Tibial nerve (tissue), 4 donors: ENCODE results near the gene EP400. TPM values are rescaled to one million over a fixed set of nuclear protein-coding genes. Genes with fewer than 3 reads are reported as not detected.

Source experiments
- DNase-seq, 2 donors: peaks; one replicate each; pipeline ENCODE4 v3.0.0-alpha.2; 2019; ENCODE audit warnings: low spot score in 2 of 2
- H3K27ac ChIP-seq, 4 donors: fragments of 200-600 bp; sonication (generic) in 3 of 4; one replicate each; pipeline ENCODE4 v1.5.1; 2017 to 2019; ENCODE audit warnings: mild to moderate bottlenecking in 1 of 4
- H3K27me3 ChIP-seq, 2 donors: fragments of 200-600 bp; sonication (generic) in 1 of 2; one replicate each; pipeline versions ENCODE4 v1.5.1 to v1.6.0; 2017 to 2019
- H3K36me3 ChIP-seq, 3 donors: fragments of 200-600 bp; sonication (generic); one replicate each; pipeline ENCODE4 v1.5.1; 2018 to 2019
- H3K4me1 ChIP-seq, 4 donors: fragments of 200-600 bp; sonication (generic) in 3 of 4; one replicate each; pipeline ENCODE4 v1.5.1; 2017 to 2019
- H3K4me3 ChIP-seq, 4 donors: fragments of 200-600 bp; sonication (generic) in 3 of 4; one replicate each; pipeline ENCODE4 v1.5.1; 2017 to 2019; ENCODE audit warnings: mild to moderate bottlenecking in 1 of 4, moderate library complexity in 1 of 4
- H3K9me3 ChIP-seq, 4 donors: fragments of 200-600 bp; sonication (generic) in 3 of 4; one replicate each; pipeline ENCODE4 v1.5.1; 2017 to 2019
- EP300 ChIP-seq, 2 donors: sonication (generic); formaldehyde crosslinking; IDR thresholded peaks; one replicate each; pipeline ENCODE4 v1.6.1; 2017; ENCODE audit warnings: antibody characterized with exemption in 2 of 2, mild to moderate bottlenecking in 1 of 2
- POLR2A ChIP-seq, 2 donors: fragments of 450-650 bp; IDR thresholded peaks; one replicate each; pipeline ENCODE4 v1.6.1; 2017; ENCODE audit warnings: antibody characterized with exemption in 2 of 2, mild to moderate bottlenecking in 2 of 2, moderate library complexity in 2 of 2
- WGBS, 2 donors: methylation state at CpG; one replicate each; pipeline ENCODE4 v1.1.5; 2018; 5-methylcytosine and 5-hydroxymethylcytosine counted together
- total RNA-seq, 4 donors: library from RNA; depleted of rRNA; stranded (reverse); fragments of >200 nt; gene quantifications; one replicate each; pipeline ENCODE4 v1.1.0, GENCODE V29; 2016
- TF ChIP-seq, protein P1 (sequence below), 5 experiments: fragments of 200-600 bp in 3 of 5; fragments of 450-650 bp in 2 of 5; sonication (generic) in 3 of 5; IDR thresholded peaks; one replicate each; pipeline ENCODE4 v1.5.1; 2016 to 2019; ENCODE audit warnings: antibody characterized with exemption in 5 of 5, mild to moderate bottlenecking in 3 of 5, moderate library complexity in 2 of 5

The EP400 gene
- total RNA-seq, 4 donors from 2014 or later = 27.8 to 41.4 (median 32.2) TPM

DNA sequence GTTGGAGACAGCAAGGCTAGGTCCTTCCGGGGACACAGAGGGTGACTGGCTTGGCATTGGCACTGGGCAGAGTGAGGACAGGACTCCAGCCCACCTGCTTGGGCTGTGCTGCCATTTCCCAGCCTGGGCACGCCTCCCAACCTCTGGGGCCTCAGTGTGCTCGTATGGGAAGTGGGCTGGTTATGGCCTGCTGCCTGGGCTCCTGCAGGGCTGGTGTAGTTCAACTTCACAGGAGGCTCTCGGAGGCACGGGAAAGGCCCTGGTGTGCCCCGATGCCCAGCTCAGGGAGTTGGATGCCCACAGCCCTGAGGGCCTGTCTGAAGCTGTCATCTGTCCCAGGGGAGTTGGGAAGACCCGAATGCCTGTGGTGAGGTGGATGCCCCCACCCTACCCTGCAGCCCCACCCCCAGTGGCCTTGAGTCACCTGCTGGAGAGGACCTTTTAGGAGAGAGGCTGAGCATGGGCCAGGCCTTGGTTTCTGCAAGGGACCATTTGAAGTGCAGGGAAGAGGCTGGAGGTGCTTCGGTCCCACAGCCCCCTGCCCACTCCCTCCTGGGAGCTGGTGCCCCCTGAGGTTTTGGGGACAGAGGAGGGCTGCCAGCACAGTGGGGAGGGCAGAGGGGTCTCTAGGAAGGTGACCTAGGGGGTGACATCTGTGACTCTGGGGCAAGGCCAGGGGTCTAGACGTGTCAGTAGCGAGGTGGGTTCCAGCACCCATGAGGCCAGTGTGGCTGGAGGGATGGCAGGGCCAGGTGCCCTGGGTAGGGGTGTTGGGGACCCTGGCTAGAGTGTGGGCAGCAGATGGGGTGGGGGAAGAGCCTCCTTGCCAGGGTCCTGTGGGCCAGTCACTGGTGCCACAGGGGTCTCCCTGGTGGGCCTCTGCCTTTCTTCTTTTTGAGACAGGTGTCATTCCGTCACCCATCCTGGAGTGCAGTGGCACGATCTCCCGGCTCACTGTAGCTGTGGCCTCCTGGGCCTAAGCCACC, 46.2 kb upstream of the EP400 start:
- WGBS, 2 donors = 81 to 91% methylated on average over 9 to 13 of the region's 13 CpGs
- Histone ChIP-seq H3K4me1 (peaks cover 0 to 46% (median 11%) of the 10 kb centered on the region in 4 donors), H3K9me3 (no peaks in the 10 kb centered on the region), H3K27ac (no peak overlapping the region), H3K4me3 (no peak overlapping the region), H3K36me3 (peaks cover 0 to 40% (median 0%) of the 10 kb centered on the region in 3 donors), H3K27me3 (no peaks in the 10 kb centered on the region)
- TF ChIP-seq POLR2A (IDR thresholded peaks at IDR 0.05) (no peak), EP300 (IDR thresholded peaks at IDR 0.05) (no peak)
- TF ChIP-seq, protein P1, sequence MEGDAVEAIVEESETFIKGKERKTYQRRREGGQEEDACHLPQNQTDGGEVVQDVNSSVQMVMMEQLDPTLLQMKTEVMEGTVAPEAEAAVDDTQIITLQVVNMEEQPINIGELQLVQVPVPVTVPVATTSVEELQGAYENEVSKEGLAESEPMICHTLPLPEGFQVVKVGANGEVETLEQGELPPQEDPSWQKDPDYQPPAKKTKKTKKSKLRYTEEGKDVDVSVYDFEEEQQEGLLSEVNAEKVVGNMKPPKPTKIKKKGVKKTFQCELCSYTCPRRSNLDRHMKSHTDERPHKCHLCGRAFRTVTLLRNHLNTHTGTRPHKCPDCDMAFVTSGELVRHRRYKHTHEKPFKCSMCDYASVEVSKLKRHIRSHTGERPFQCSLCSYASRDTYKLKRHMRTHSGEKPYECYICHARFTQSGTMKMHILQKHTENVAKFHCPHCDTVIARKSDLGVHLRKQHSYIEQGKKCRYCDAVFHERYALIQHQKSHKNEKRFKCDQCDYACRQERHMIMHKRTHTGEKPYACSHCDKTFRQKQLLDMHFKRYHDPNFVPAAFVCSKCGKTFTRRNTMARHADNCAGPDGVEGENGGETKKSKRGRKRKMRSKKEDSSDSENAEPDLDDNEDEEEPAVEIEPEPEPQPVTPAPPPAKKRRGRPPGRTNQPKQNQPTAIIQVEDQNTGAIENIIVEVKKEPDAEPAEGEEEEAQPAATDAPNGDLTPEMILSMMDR (IDR thresholded peaks at IDR 0.05) = no peak
- DNase-seq = no peak

DNA sequence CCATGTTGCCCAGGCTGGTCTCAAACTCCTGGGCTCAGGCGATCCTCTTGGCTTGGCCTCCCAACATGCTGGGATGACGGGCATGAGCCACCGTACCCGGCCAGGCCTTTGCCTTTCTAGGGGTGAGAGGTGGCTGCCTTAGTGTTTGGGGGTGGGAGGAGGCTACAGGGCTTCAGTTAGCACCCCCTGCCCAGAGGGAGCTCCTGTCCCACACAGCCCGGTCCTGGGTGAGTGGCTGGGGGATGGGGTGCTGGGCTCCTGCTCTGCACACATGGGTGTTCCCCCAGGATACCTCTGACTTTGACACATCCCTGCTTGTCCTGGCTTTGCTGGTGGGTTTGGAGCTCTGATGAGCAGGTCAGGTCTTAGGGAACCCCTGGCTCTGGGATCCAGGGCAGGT, 45.4 kb upstream of the EP400 start:
- Histone ChIP-seq H3K4me1 (peaks cover 0 to 46% (median 11%) of the 10 kb centered on the region in 4 donors), H3K9me3 (no peaks in the 10 kb centered on the region), H3K4me3 (no peak overlapping the region), H3K27ac (no peak overlapping the region), H3K27me3 (no peaks in the 10 kb centered on the region), H3K36me3 (peaks cover 0 to 40% (median 4%) of the 10 kb centered on the region in 3 donors)
- no peak for DNase-seq
- TF ChIP-seq EP300 (IDR thresholded peaks at IDR 0.05) (no peak), POLR2A (IDR thresholded peaks at IDR 0.05) (no peak)
- TF ChIP-seq, protein P1 (IDR thresholded peaks at IDR 0.05) = no peak
- 80% methylated on average over 4 of the region's 5 CpGs; no CpG with 5 or more reads in 1 of the 2 donors for WGBS, 2 donors

DNA sequence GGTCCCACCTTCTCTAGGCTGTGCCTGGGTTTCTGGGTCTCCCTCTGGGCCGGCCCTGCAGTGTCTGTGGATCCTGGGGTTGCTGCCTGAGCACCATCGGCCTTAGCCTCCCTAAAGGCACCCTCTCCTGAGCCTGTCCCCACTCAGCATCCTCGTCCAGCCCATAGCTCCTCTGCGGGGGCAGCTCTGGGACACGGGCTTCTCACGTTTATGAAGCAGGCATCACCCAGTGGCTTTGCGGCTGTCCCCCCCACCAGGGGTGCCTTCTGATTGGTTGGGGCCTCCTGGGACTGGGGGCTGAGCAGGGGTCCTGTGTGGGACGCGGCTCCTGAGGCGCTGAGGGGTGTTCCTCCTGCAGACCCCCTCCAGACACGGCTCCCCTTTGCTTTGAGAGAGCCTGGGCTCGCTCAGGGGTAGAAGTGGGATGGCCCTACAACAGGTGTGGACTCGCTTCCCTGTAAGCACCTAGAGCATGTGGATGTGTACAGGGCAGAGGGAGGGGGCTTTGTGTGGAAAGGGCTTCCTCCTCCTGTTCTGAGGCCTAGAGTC, 44.6 kb upstream of the EP400 start:
- DNase-seq = no peak
- H3K4me1 ChIP-seq = peaks cover 0 to 44% (median 11%) of the 10 kb centered on the region in 4 donors
- H3K36me3 ChIP-seq = peaks cover 0 to 44% (median 11%) of the 10 kb centered on the region in 3 donors
- WGBS, 2 donors = 79 to 81% methylated on average over 9 to 13 of the region's 13 CpGs
- H3K27ac ChIP-seq = no peak overlapping the region
- no peak overlapping the region for H3K4me3 ChIP-seq
- H3K9me3 ChIP-seq = no peaks in the 10 kb centered on the region
- TF ChIP-seq POLR2A (IDR thresholded peaks at IDR 0.05) = no peak
- TF ChIP-seq EP300 (IDR thresholded peaks at IDR 0.05) = no peak
- TF ChIP-seq, protein P1 (IDR thresholded peaks at IDR 0.05) = no peak
- H3K27me3 ChIP-seq = no peaks in the 10 kb centered on the region

DNA sequence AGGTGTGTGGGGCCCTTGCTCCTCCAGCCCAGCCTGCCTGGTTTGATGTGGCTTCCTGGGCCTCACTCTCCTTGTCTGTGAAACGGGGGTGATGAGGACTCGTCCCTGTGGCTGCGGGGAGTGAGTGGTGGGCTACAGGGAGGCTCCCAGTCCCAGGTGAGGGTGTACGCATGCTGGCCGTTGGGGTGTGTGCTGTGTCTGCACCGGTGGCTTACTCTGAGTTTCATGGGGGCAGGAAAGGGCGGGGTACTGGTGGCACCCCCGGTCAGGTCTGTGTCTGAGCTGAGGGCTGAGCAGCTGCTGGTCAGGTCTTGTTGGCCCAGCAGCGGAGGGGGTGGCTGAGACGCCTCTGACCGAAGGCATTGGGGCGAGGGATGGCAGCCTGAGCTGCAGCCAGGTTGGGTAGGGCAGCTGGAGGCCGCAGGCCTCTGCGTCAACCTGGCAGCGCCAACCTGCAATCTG, 44.1 kb upstream of the EP400 start:
- DNase-seq = no peak
- H3K27me3 ChIP-seq = no peaks in the 10 kb centered on the region
- H3K4me1 ChIP-seq = peaks cover 0 to 39% (median 11%) of the 10 kb centered on the region in 4 donors
- H3K4me3 ChIP-seq = no peak overlapping the region
- H3K27ac ChIP-seq = no peak overlapping the region
- TF ChIP-seq EP300 (IDR thresholded peaks at IDR 0.05) (no peak), POLR2A (IDR thresholded peaks at IDR 0.05) (no peak)
- TF ChIP-seq, protein P1 (IDR thresholded peaks at IDR 0.05) = no peak
- peaks cover 0 to 47% (median 11%) of the 10 kb centered on the region in 3 donors for H3K36me3 ChIP-seq
- no peaks in the 10 kb centered on the region for H3K9me3 ChIP-seq
- WGBS, 2 donors = 87 to 93% methylated on average over 14 of the region's 15 CpGs
